Type B pancreatic cell (in vitro differentiated cells): ENCODE results near the gene BCL2L15. TPM values are rescaled to one million over a fixed set of nuclear protein-coding genes. Genes with fewer than 3 reads are reported as not detected.

Source experiments
- DNase-seq: peaks from one replicate; pipeline ENCODE4 v3.0.0; 2021; ENCODE audit warnings: mixed read lengths; ENCODE audit not compliant: unreplicated experiment; ENCODE audit errors: extremely low spot score
- H3K27ac Mint-ChIP-seq: 2 replicates; pipeline ENCODE4 v1.8.0; 2021; ENCODE audit warnings: mild to moderate bottlenecking, mixed read lengths
- H3K27me3 Mint-ChIP-seq: 2 replicates; pipeline ENCODE4 v1.8.0; 2021; ENCODE audit warnings: mixed read lengths
- H3K36me3 Mint-ChIP-seq: 2 replicates; pipeline ENCODE4 v1.8.0; 2021; ENCODE audit warnings: mixed read lengths
- H3K4me1 Mint-ChIP-seq: one replicate; pipeline ENCODE4 v1.8.0; 2021; ENCODE audit warnings: mixed read lengths; ENCODE audit not compliant: unreplicated experiment
- H3K4me3 Mint-ChIP-seq: 2 replicates; pipeline ENCODE4 v1.8.0; 2021; ENCODE audit warnings: mild to moderate bottlenecking, mixed read lengths
- H3K9me3 Mint-ChIP-seq: 2 replicates; pipeline ENCODE4 v1.8.0; 2021; ENCODE audit warnings: mixed read lengths
- CTCF ChIP-seq: fragments of 200-600 bp; sonication (generic); conservative IDR thresholded peaks from 2 replicates; pipeline ENCODE4 v1.5.0; 2021; ENCODE audit warnings: antibody characterized with exemption, mild to moderate bottlenecking
- total RNA-seq: library from RNA; stranded (reverse); gene quantifications from 2 replicates; pipeline ENCODE4 v1.2.1, GENCODE V29; 2021; ENCODE audit warnings: low replicate concordance

BCL2L15 gene
- total RNA-seq, 1 donor from 2014 or later, result 1.2 TPM

- Mint-ChIP-seq H3K4me3 (no peak overlapping the region), H3K9me3 (no peaks in the 10 kb centered on the region), H3K36me3 (peaks cover 6% of the 10 kb centered on the region), H3K27me3 (no peaks in the 10 kb centered on the region), H3K27ac (no peak overlapping the region), H3K4me1 (no peaks in the 10 kb centered on the region)
- DNase-seq, result no peak
- no peak for TF ChIP-seq CTCF
Measured at GRCh38 chr1:113916974-113917373, 29.6 kb upstream of the BCL2L15 start.

GRCh38 chr1:113913887-113914664, 26.7 kb upstream of the BCL2L15 start:
- TF ChIP-seq CTCF, result no peak
- no peak overlapping the region for H3K4me3 Mint-ChIP-seq
- no peaks in the 10 kb centered on the region for H3K27me3 Mint-ChIP-seq
- peaks cover 13% of the 10 kb centered on the region for H3K36me3 Mint-ChIP-seq
- H3K9me3 Mint-ChIP-seq, result no peaks in the 10 kb centered on the region
- no peak for DNase-seq
- no peaks in the 10 kb centered on the region for H3K4me1 Mint-ChIP-seq
- H3K27ac Mint-ChIP-seq, result no peak overlapping the region

GRCh38 chr1:113913312-113913668, 25.9 kb upstream of the BCL2L15 start:
- Mint-ChIP-seq H3K27ac (no peak overlapping the region), H3K27me3 (no peaks in the 10 kb centered on the region), H3K4me3 (no peak overlapping the region), H3K9me3 (no peaks in the 10 kb centered on the region), H3K36me3 (peaks cover 13% of the 10 kb centered on the region), H3K4me1 (no peaks in the 10 kb centered on the region)
- no peak for DNase-seq
- no peak for TF ChIP-seq CTCF

GRCh38 chr1:113912594-113913311, 25.4 kb upstream of the BCL2L15 start:
- no peaks in the 10 kb centered on the region for H3K9me3 Mint-ChIP-seq
- no peak for DNase-seq
- no peaks in the 10 kb centered on the region for H3K4me1 Mint-ChIP-seq
- H3K4me3 Mint-ChIP-seq, result no peak overlapping the region
- H3K27me3 Mint-ChIP-seq, result no peaks in the 10 kb centered on the region
- peaks cover 13% of the 10 kb centered on the region for H3K36me3 Mint-ChIP-seq
- no peak overlapping the region for H3K27ac Mint-ChIP-seq
- no peak for TF ChIP-seq CTCF

- no peak for TF ChIP-seq CTCF
- H3K27ac Mint-ChIP-seq, result peak overlapping the region; percentile 98
- peaks cover 4% of the 10 kb centered on the region for H3K36me3 Mint-ChIP-seq
- no peak for DNase-seq
- H3K4me1 Mint-ChIP-seq, result peaks cover 3% of the 10 kb centered on the region
- no peaks in the 10 kb centered on the region for H3K9me3 Mint-ChIP-seq
- no peaks in the 10 kb centered on the region for H3K27me3 Mint-ChIP-seq
- H3K4me3 Mint-ChIP-seq, result peak overlapping the region; percentile 98
Measured at GRCh38 chr1:113905435-113905861, 18.1 kb upstream of the BCL2L15 start.
